Measurements from ENCODE around the gene KRTCAP2.
A peak's percentile ranks its signal among the peaks of the same experiment; 100 is the strongest.

The KRTCAP2 gene

DNA sequence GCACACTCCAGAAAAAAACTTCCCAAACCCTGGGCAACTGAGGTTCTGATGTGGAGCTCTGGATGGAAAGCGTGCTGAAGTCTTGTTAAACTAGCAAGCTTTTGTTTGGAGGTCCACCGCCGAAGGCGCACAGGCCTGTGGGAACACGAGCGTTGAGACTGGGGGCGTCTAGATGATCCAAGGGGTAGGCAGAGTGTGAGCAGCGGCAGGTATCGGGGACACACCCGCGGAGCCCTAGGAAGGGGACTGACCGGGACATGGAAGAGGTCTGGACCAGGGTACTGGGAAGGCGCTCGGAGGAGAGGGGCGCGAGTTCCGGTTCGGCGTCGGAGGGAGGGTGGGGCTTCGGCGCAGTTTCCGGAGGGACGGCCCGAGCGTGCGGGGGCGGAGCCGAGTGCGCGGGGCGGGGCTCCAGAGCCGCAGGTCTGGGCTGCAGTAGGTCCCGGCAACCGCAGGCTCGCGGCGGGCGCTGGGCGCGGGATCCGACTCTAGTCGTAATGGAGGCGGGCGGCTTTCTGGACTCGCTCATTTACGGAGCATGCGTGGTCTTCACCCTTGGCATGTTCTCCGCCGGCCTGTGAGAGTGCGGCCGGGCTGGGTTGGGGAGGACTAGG lies 37.6 kb downstream of the KRTCAP2 start, which contains the start of gene SLC50A1:
TSS of gene SLC50A1 (plus strand) at position 438 of the 614 bp plus-strand sequence. CDS start at position 498, 60 bp downstream.
- DNase-seq (ENCODE audit: low read depth in 2 of 2, low spot score in 1 of 2) = peak; percentile 73 to 82

DNA sequence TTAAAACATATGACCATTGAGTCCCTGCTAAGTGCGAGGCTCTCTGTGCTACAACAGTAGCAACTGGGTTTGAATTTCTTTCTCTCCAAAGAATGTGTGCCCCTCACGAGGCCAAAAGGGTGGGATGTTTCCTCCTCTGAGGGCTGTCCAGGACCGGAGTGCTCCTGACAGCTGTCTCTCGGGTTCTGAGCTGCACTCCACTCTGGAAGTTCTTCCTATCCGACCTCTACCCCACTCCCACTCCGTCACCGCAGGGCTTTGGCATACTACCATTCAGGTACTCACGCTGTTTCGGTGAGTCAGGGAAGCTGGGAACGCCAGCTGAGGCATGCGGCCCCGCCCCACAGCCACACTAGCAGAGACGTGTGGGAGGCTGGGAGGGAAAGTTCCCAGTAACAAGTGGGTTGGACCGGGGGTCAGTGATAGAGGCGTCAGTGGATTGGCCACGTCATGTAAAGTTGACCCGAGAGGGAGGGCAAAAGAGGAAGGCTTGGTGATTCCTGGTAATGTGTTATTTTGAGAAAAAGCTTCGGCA lies 38.2 kb downstream of the KRTCAP2 start:
- DNase-seq (ENCODE audit: low read depth in 2 of 2, low spot score in 1 of 2) = peak; percentile 28 to 43

DNA sequence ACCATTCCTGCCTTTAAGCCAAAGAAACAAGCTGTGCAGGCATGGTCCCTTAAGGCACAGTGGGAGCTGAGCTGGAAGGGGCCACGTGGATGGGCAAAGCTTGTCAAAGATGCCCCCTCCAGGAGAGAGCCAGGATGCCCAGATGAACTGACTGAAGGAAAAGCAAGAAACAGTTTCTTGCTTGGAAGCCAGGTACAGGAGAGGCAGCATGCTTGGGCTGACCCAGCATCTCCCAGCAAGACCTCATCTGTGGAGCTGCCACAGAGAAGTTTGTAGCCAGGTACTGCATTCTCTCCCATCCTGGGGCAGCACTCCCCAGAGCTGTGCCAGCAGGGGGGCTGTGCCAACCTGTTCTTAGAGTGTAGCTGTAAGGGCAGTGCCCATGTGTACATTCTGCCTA lies 38.8 kb downstream of the KRTCAP2 start:
- no peak for DNase-seq (ENCODE audit: low read depth in 2 of 2, low spot score in 1 of 2)

DNA sequence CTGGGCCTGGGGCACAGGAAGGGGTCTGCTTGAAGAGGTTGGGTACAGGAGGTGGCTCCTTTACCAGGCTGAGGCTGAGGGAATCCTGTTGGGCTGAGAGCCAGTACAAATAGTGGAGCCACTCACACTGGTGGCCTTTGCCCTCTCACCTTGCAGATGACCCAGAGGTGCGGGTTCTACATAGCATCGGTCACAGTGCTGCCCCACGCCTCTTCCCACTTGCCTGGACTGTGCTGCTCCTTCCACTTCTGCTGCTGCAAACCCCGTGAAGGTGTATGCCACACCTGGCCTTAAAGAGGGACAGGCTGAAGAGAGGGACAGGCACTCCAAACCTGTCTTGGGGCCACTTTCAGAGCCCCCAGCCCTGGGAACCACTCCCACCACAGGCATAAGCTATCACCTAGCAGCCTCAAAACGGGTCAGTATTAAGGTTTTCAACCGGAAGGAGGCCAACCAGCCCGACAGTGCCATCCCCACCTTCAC lies 39.3 kb downstream of the KRTCAP2 start:
- no peak for DNase-seq (ENCODE audit: low read depth in 2 of 2, low spot score in 1 of 2)

DNA sequence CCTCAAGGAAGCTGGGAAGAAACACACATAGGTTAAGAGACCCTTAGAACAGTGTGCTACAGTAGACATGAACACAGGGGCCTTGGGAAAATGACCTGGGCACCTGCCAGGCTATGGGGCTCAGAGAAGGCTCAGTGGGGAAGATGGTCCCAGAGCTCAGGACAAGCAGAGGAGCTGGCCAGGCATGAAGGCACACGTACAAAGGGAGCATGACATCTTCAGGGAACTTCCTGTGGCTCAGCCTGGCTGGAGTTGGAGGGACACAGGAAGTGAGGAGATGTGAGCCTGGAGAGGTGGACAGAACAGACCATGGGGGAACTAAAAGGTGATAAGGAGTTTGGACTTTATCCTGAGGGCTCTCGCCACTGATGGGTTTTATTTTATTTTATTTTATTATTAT lies 41.2 kb downstream of the KRTCAP2 start:
- DNase-seq (ENCODE audit: low read depth in 2 of 2, low spot score in 1 of 2) = no peak

DNA sequence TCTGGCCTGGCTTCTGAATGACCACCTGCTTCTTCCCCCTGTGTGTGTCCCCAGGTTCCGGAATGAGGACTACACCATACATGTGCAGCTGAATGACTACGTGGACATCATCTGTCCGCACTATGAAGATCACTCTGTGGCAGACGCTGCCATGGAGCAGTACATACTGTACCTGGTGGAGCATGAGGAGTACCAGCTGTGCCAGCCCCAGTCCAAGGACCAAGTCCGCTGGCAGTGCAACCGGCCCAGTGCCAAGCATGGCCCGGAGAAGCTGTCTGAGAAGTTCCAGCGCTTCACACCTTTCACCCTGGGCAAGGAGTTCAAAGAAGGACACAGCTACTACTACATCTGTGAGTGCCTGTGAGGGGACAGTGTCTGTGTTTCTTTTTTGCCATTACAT lies 41.8 kb downstream of the KRTCAP2 start:
- DNase-seq (ENCODE audit: low read depth in 2 of 2, low spot score in 1 of 2) = no peak

DNA sequence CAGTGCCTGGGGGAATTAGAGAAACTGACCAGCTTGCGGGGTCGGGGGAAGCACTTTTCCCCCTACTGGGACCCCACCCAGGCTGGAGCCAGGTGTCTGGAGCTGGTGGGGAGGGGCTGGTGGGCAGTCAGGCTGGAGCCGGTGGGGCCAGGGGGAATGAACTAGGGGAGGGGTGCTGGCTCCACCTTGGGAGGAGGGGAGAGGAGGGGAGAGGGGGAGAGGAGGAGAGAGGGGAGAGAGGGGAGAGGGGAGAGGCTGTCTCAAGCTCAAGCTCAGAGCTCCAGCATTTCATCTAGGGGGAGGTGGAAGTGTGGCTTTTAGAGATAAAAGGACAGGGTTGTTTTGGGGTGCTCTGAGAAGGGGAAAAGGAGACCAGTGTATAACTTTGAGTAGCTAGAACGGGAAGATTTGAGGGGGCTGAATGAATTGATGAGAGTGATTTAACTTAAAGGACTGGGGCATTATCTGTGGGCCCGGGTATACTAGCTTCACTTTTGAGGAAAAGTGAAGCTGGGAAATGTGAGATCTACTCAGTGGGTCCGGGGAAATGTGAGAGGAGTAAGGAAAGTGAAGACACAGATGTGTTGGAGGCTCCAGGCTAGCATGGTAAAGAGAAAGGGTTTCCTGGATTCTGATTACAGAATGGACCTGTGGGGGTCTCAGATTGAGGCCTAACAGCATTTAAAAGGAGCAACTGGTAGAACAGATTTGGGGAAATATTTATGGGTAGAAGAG lies 42.7 kb downstream of the KRTCAP2 start:
- no peak for DNase-seq (ENCODE audit: low read depth in 2 of 2, low spot score in 1 of 2)

DNA sequence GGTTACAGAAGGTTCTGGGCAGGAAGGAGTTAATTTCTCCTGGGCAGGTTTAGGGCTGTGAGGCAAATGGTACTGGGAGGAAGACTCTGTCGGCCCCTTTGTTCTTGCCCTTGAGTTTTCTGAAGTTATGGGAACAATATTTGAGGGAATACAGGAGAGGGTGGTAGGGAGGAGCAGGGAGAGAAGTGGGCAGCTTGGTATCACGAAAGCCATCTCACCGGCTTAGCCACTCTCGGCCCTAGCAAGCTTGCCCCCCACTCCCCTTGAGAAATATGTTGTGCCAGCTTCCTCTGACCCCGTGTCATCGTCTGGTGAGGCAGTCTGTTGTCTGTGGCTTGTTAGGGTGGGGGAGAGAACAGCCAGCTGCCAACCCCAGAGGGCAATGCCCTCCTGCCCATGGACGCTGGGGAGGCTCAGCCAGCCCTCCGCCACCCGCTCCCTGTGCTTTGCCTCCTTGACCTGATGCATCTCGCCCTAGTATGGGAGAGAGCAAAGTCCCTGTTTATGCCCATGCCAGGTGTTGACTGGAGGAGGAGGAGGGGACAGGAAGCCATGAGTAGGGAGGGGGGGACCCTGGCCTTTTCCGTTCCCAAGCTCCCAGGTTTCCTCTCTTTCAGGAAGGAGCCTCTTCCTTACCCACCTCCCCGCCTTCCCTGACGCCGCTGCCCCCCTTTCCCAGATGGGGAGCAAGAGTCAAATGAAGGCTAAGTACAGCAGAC lies 44.2 kb downstream of the KRTCAP2 start:
- no peak for DNase-seq (ENCODE audit: low read depth in 2 of 2, low spot score in 1 of 2)

DNA sequence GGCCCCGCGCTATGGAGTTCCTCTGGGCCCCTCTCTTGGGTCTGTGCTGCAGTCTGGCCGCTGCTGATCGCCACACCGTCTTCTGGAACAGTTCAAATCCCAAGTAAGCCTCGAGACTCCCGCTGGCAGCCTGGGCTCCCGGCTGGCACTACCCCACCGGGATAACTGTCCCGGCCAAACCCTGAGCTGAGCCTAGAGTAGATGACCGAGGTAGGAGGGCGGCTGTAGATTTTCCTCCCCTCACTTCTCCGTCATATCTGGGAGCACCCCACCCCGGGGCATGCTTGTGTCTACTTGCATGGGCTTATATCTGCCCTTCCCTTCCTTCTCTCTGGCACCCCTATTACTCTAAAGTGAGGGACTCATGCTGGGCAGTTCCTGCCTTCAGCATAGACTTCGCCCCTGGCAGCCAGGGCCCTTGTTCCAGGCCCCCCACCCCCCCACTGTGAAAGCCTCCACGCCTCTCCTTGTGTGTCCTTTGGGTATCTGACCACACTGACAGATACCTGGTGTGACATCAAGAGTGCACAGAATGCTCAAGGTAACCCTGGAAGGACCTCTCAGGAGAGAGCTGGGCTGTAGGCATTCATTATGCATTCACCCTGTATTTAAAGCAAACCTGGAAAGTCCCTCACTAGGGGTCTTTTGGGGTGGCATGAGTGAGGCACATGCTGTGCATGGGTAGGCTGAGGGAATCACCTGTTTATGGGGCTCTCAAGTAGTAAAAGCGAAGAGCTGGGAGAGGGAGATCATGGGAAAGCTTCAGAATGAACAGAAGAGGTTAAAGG lies 44.9 kb downstream of the KRTCAP2 start:
- no peak for DNase-seq (ENCODE audit: low read depth in 2 of 2, low spot score in 1 of 2)

DNA sequence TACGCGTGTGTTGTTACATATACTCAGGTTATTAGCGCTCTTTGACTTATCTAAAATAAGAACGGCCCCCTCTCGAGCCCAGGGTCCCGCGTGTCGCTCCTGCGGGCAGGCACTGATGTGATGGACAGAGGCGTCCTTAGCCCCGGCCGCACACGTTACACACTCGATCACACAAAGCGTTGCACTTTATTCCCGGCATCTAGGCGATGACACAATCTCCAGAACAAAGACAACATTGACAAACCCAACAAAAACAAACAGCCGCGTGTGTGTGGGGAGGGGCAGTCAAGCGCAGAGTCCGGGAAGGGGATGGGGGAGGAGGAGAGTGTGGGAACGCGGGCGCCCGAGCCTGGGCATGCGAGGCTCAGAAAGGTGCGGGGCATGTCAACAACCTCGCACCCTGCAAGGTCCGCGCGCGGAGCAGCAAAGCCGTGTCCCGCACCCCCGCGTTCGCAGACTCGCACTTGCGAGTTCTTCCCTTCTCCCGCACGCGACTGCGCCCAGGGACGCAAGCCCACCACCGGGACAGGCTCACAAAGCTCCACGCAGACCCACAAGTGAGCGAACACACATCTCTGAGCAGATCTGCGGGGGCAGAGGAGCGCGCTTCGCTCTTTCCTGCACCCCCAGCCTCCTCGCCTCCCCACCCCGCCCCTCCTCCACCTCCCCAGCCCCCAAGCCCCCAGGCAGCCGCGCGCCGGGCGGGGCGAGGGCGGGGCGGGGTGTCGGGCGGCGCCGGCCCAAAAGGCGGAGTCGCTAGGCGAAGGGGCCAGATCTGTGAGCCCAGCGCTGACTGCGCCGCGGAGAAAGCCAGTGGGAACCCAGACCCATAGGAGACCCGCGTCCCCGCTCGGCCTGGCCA lies 45.8 kb downstream of the KRTCAP2 start, which contains the start of gene EFNA1:
TSS of gene EFNA1 (plus strand) at position 772 of the 862 bp plus-strand sequence. CDS start 102 bp downstream, outside the sequence.
- peak; percentile 3 to 17 for DNase-seq (ENCODE audit: low read depth in 2 of 2, low spot score in 1 of 2)

DNA sequence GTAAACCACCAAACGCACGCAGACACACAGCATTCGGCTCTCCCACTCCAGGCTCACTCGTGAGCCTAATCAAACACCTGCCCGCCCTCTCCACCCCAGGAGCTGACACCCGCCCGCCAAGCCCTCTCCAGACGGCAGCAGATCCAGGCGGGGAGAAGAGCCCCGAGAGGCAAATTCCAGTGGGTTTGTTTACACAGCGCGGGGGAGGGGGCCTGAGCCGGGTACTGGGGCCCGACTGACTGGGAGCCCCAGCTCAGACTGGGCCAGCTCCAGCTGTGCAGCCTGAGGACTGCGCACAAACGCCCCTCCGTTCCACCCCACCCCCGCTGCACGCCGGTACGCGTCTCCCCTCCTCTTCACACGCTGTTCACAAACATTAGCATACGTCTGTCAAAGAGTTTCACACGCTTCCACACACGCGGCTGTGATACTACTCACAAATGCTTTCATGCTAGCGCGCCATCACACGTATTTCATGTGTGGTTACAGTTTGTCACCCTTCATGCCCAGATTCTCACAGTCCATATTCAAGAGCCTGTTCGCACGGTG lies 46.5 kb downstream of the KRTCAP2 start:
- DNase-seq (ENCODE audit: low read depth in 2 of 2, low spot score in 1 of 2) = peak in 1 of 2 donors; percentile 12

DNA sequence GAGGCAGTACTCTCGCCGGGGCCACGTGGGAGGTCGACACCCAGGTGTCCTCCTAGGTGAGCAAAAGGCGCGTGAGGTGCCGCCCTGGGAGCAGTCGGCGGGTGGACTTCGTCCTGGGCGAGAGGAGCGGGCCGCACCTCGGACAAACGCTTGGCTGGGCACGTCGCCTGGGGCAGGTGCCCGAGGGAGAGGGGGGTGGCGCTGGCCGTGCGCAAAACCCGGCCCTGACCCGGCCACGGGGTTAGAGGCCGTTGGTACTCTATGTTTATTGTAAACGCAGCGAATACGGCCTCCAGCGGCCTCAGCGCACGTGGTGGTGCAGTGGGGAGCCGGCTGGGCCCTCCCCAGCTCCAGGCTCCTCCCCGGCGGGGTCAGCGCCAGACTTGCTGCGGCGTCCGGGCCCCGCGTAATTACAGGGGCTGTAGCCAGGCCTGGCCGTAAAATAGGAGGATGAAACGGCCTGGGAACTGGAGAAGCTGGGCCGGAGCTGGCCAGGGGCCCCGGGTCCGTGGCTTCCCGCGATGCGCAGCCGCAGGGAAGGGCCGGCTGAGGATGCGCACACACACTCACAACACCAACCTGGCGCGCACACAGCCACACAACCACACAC lies 47.1 kb downstream of the KRTCAP2 start:
- no peak for DNase-seq (ENCODE audit: low read depth in 2 of 2, low spot score in 1 of 2)

DNA sequence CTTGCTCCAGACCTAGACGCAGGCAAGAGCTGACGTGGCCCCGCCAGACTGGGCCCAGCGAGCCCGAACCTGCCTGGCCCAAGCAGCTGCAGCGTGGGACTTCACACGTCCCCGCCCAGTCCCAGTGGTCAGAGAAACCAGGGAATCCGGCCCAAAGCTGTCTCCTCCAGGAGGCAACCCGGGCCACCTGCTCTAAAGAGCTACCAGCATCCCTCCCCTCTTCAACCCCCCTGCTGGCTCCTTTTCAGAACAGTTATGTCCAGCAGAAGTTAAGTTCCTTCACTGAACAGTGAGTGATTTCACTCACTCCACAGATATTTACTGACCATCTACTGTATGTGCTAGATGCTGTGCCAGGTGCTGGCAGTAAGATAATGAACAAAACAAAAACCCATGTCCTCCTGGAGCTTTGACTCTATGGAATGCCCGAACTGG lies 47.6 kb downstream of the KRTCAP2 start:
- no peak for DNase-seq (ENCODE audit: low read depth in 2 of 2, low spot score in 1 of 2)

DNA sequence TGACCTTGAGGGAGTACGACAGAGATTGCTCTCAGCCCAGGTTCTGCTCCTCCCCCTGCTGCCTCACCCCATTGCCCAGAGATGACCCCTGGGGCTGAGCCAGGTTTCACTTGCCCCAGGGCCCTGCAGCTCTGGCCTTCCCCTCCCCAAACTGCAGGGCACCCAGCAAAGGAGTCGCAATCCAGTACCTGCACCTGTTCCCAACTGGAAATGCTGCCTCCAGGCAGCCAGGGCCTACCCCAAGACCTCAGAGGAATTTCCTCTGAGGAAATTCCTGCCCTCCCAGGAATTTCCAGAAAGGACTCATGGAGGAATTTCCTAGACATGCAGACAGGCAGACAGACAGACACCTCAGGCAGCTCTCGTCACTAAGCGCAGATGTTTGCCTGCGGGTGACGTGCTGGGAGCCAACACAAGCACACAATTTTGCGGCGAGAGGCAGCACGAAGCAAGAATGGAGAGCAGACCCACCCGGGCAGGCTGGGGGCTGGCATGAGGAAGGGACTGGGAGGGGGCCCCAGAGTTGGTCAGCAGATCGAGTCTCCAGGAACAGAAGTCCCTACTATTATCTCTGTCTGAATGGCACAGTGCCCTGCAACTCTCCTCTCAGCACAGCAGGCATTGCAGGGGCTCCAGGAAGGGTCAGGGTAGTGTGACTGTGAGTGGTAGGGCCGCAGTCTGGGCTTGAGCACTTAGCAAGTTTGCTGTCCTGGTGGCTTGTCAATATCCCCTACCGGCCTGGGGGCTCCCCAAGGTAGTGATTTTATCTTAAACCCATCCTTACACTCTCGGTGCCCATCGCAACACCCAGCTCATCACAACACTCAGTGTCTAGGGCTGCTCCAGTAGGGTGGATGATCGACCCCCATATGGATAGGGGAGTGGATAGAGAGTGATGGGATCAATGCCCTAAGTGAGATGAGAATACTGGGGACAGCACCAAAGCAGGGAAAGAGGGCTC lies 48.3 kb downstream of the KRTCAP2 start:
- DNase-seq (ENCODE audit: low read depth in 2 of 2, low spot score in 1 of 2) = no peak

DNA sequence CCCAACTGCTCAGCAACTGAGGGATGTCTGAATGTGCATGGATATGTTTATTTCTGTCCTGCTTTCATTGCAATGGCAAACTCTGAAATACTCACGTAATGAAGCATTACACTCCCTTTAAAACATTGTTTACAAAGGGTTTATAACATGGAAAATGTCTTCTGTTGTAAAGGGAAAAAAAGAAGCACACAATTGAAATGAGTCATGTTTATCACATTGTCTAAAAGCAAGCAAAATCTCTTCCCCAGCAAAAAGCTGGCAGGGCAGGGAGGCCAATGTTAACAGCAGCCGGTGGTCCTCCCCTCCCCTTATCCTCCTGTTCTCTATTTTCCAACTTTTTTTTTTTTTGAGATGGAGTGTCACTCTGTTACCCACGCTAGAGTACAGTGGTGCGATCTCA lies 49.3 kb downstream of the KRTCAP2 start:
- no peak for DNase-seq (ENCODE audit: low read depth in 2 of 2, low spot score in 1 of 2)

DNA sequence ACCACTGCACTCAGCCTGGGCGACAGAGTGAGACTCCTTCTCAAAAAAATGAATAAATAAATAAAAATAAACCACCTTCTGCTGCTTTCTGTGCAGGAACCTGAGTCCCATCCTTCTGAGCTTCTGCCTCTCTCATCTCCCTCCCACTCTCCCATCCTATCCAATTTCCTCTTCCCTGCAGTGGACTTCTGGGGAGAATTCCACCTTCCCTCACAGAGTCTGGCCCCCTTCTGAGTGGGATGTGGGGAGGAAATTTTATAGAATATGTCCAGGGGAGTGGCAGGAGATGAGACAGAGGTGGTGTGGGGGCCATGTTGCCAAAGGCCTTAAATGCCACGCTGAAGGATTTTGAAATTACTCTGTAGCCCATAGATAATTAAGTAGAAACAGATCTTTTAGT lies 50.8 kb downstream of the KRTCAP2 start:
- DNase-seq (ENCODE audit: low read depth in 2 of 2, low spot score in 1 of 2) = no peak

DNA sequence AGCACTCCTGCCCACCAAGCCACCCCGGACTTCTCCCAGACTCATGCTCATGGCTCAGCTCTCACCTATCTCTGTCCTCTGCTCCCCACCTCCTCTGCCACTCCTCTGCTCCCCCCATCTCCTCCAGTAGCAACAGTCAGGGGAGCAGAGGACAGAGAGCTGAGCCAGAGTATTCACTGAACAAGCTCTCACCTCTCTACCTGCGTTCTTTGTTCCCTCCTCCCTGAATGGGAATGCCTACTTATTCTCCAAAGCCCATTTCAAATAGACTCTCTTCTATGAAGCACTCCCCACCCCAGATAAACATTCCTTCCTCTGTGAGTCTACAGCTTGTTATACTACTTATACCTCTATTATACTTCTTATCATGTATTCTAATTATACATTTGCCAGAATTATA lies 51.9 kb downstream of the KRTCAP2 start:
- DNase-seq (ENCODE audit: low read depth in 2 of 2, low spot score in 1 of 2) = no peak

DNA sequence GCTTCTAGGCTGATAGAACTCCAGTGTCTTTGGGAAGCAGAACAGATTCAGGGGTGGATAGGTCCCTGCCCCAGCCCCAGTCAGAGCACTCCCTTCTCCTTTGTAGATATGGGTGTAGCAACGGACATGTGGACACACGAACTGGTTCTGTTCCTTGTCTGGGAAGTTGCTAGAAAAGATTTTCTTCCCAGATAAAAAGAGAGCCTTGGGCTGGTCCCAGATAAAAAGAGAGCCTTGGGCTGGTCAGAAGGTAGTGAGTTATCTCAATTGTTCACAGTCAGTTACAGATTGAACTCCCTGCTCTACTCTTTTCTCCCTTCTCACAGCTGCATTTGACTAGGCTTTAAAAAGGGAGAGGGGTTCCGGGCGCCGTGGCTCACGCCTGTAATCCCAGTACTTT lies 52.9 kb downstream of the KRTCAP2 start:
- DNase-seq (ENCODE audit: low read depth in 2 of 2, low spot score in 1 of 2) = no peak

All from stimulated activated CD8-positive, alpha-beta memory T cell treated with anti-CD3 and anti-CD28 coated beads, Interleukin-4, amount 100 ng/mL, for 4 hours (primary cell).